WTC11 (cell line): ENCODE data around the gene PCGF5. TPM values are rescaled to one million over a fixed set of nuclear protein-coding genes. Genes with fewer than 3 reads are reported as not detected.

Source experiments
- ATAC-seq: fragments of 200-7000 bp; cut with Tn5 transposase; 2 replicates; pipeline ENCODE4 v1.10.0; 2021; ENCODE audit warnings: mild to moderate bottlenecking, moderate library complexity
- CTCF ChIA-PET: fragments of 300-600 bp; sonication (Branson Sonifier 250); formaldehyde crosslinking; loops from one replicate; lab custom pipeline; 2021; ENCODE audit warnings: antibody characterized with exemption; lab: Charles Lee
- POLR2A ChIA-PET: fragments of 350-600 bp; sonication (Branson Sonifier 250); formaldehyde crosslinking; loops from one replicate; lab custom pipeline; 2021; ENCODE audit warnings: antibody characterized with exemption; lab: Charles Lee
- DNase-seq: peaks from one replicate; pipeline ENCODE4 v3.0.0; 2021; ENCODE audit warnings: low spot score
- H3K27ac Mint-ChIP-seq: 2 replicates; pipeline ENCODE4 v1.8.0; 2021; ENCODE audit warnings: mixed read lengths
- H3K27me3 Mint-ChIP-seq: 2 replicates; pipeline ENCODE4 v1.8.0; 2021; ENCODE audit warnings: low read depth, mild to moderate bottlenecking, moderate library complexity, mixed read lengths
- H3K36me3 Mint-ChIP-seq: 2 replicates; pipeline ENCODE4 v1.8.0; 2021; ENCODE audit warnings: mixed read lengths
- H3K4me1 Mint-ChIP-seq: 2 replicates; pipeline ENCODE4 v1.8.0; 2022; ENCODE audit warnings: mixed read lengths
- H3K4me3 Mint-ChIP-seq: 2 replicates; pipeline ENCODE4 v1.8.0; 2021; ENCODE audit warnings: mild to moderate bottlenecking, moderate library complexity, mixed read lengths
- H3K9me3 Mint-ChIP-seq: 2 replicates; pipeline ENCODE4 v1.8.0; 2021; ENCODE audit warnings: mixed read lengths
- HMGA2 ChIP-seq: fragments of 250-450 bp; sonication (Bioruptor Pico); IDR thresholded peaks from 2 replicates; pipeline ENCODE4 v1.4.0; 2021; ENCODE audit warnings: mild to moderate bottlenecking, moderate library complexity
- KAT7 ChIP-seq: sonication (generic); formaldehyde crosslinking; IDR thresholded peaks from 2 replicates; pipeline ENCODE4 v1.8.1; 2023; ENCODE audit warnings: missing genetic modification reagents, mild to moderate bottlenecking, borderline replicate concordance
- NR1H2 ChIP-seq: sonication (generic); formaldehyde crosslinking; IDR thresholded peaks from 2 replicates; pipeline ENCODE4 v1.9.0; 2021; ENCODE audit warnings: mild to moderate bottlenecking, moderate library complexity, missing genetic modification reagents
- OVOL2 ChIP-seq: fragments of 250-450 bp; sonication (Bioruptor Pico); IDR thresholded peaks from 2 replicates; pipeline ENCODE4 v1.9.0; 2021; ENCODE audit warnings: mild to moderate bottlenecking, borderline replicate concordance
- SMAD3 ChIP-seq: sonication (generic); formaldehyde crosslinking; IDR thresholded peaks from 2 replicates; pipeline ENCODE4 v1.8.0; 2022; ENCODE audit warnings: missing genetic modification reagents, mild to moderate bottlenecking, borderline replicate concordance
- TEAD4 ChIP-seq: sonication (generic); formaldehyde crosslinking; IDR thresholded peaks from 2 replicates; pipeline ENCODE4 v1.8.0; 2022; ENCODE audit warnings: mild to moderate bottlenecking, missing genetic modification reagents
- ZNF121 ChIP-seq: sonication (generic); formaldehyde crosslinking; IDR thresholded peaks from 2 replicates; pipeline ENCODE4 v1.8.0; 2023; ENCODE audit warnings: missing genetic modification reagents
- ZNF263 ChIP-seq: sonication (generic); formaldehyde crosslinking; IDR thresholded peaks from 2 replicates; pipeline ENCODE4 v1.8.1; 2022; ENCODE audit warnings: low read depth, mild to moderate bottlenecking, moderate library complexity, missing genetic modification reagents
- ZNF317 ChIP-seq: sonication (generic); formaldehyde crosslinking; IDR thresholded peaks from 2 replicates; pipeline ENCODE4 v1.8.1; 2023; ENCODE audit warnings: low read depth, mild to moderate bottlenecking, moderate library complexity, missing genetic modification reagents, borderline replicate concordance
- total RNA-seq: library from RNA; stranded (reverse); gene quantifications from 3 replicates; pipeline ENCODE4 v1.2.3, GENCODE V29; 2021
- TF ChIP-seq, protein P1 (sequence below): sonication (generic); formaldehyde crosslinking; IDR thresholded peaks from 2 replicates; pipeline ENCODE4 v1.8.1; 2022; ENCODE audit warnings: low read depth, missing genetic modification reagents, borderline replicate concordance
- TF ChIP-seq, protein P2 (sequence below): sonication (generic); formaldehyde crosslinking; IDR thresholded peaks from 2 replicates; pipeline ENCODE4 v1.8.0; 2022; ENCODE audit warnings: missing genetic modification reagents
- TF ChIP-seq, protein P3 (sequence below): sonication (generic); formaldehyde crosslinking; IDR thresholded peaks from 2 replicates; pipeline ENCODE4 v1.8.0; 2023; ENCODE audit warnings: mild to moderate bottlenecking, missing genetic modification reagents
- TF ChIP-seq, protein P4 (sequence below): sonication (generic); formaldehyde crosslinking; IDR thresholded peaks from 2 replicates; pipeline ENCODE4 v1.8.1; 2023; ENCODE audit warnings: mild to moderate bottlenecking, missing genetic modification reagents
- TF ChIP-seq, protein P5 (sequence below): sonication (generic); formaldehyde crosslinking; IDR thresholded peaks from 2 replicates; pipeline ENCODE4 v1.8.1; 2023; ENCODE audit warnings: mild to moderate bottlenecking, missing genetic modification reagents, moderate library complexity
- TF ChIP-seq, protein P6 (sequence below): sonication (generic); formaldehyde crosslinking; conservative IDR thresholded peaks from 2 replicates; pipeline ENCODE4 v1.8.1; 2022; ENCODE audit warnings: mild to moderate bottlenecking, missing genetic modification reagents
- TF ChIP-seq, protein P7 (sequence below): sonication (generic); formaldehyde crosslinking; IDR thresholded peaks from 2 replicates; pipeline ENCODE4 v1.8.1; 2023; ENCODE audit warnings: mild to moderate bottlenecking, missing genetic modification reagents, borderline replicate concordance
- TF ChIP-seq, protein P8 (sequence below): fragments of 250-450 bp; sonication (Bioruptor Pico); IDR thresholded peaks from 2 replicates; pipeline ENCODE4 v2.1.2; 2022; ENCODE audit warnings: mild to moderate bottlenecking, moderate library complexity

Gene PCGF5
- total RNA-seq, 1 experiment from 2014 or later: 5.2 TPM

DNA sequence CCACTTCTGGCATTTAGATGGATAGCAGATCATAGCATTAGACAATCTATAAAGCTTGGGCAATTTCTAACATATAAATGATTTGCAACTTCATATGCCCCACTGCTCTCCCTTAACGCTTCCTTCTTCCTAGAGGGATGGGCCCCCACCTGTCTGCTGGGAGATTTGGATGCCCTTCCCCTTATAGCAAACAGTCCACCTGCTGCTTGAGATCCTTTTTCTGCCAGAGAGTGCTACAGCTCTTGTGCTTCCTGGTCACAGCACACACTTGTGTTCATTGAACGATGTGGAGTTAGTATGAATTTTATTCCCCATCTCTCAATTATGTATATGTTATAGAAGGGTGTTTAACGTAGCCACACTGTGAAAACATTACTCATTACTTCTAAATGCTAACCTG, 10.4 kb upstream of the PCGF5 start (continued):
- TF ChIP-seq, protein P1, sequence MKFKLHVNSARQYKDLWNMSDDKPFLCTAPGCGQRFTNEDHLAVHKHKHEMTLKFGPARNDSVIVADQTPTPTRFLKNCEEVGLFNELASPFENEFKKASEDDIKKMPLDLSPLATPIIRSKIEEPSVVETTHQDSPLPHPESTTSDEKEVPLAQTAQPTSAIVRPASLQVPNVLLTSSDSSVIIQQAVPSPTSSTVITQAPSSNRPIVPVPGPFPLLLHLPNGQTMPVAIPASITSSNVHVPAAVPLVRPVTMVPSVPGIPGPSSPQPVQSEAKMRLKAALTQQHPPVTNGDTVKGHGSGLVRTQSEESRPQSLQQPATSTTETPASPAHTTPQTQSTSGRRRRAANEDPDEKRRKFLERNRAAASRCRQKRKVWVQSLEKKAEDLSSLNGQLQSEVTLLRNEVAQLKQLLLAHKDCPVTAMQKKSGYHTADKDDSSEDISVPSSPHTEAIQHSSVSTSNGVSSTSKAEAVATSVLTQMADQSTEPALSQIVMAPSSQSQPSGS (CRISPR knock-in tag): no peak
- TF ChIP-seq ZNF263 (CRISPR knock-in tag) (no peak), ZNF121 (CRISPR knock-in tag) (no peak), SMAD3 (CRISPR knock-in tag) (no peak), OVOL2 (CRISPR knock-in tag) (no peak), ZNF317 (CRISPR knock-in tag) (no peak), KAT7 (no peak), NR1H2 (CRISPR knock-in tag) (no peak)
- TF ChIP-seq, protein P2, sequence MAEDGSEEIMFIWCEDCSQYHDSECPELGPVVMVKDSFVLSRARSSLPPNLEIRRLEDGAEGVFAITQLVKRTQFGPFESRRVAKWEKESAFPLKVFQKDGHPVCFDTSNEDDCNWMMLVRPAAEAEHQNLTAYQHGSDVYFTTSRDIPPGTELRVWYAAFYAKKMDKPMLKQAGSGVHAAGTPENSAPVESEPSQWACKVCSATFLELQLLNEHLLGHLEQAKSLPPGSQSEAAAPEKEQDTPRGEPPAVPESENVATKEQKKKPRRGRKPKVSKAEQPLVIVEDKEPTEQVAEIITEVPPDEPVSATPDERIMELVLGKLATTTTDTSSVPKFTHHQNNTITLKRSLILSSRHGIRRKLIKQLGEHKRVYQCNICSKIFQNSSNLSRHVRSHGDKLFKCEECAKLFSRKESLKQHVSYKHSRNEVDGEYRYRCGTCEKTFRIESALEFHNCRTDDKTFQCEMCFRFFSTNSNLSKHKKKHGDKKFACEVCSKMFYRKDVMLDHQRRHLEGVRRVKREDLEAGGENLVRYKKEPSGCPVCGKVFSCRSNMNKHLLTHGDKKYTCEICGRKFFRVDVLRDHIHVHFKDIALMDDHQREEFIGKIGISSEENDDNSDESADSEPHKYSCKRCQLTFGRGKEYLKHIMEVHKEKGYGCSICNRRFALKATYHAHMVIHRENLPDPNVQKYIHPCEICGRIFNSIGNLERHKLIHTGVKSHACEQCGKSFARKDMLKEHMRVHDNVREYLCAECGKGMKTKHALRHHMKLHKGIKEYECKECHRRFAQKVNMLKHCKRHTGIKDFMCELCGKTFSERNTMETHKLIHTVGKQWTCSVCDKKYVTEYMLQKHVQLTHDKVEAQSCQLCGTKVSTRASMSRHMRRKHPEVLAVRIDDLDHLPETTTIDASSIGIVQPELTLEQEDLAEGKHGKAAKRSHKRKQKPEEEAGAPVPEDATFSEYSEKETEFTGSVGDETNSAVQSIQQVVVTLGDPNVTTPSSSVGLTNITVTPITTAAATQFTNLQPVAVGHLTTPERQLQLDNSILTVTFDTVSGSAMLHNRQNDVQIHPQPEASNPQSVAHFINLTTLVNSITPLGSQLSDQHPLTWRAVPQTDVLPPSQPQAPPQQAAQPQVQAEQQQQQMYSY (CRISPR knock-in tag): no peak
- TF ChIP-seq, protein P3, sequence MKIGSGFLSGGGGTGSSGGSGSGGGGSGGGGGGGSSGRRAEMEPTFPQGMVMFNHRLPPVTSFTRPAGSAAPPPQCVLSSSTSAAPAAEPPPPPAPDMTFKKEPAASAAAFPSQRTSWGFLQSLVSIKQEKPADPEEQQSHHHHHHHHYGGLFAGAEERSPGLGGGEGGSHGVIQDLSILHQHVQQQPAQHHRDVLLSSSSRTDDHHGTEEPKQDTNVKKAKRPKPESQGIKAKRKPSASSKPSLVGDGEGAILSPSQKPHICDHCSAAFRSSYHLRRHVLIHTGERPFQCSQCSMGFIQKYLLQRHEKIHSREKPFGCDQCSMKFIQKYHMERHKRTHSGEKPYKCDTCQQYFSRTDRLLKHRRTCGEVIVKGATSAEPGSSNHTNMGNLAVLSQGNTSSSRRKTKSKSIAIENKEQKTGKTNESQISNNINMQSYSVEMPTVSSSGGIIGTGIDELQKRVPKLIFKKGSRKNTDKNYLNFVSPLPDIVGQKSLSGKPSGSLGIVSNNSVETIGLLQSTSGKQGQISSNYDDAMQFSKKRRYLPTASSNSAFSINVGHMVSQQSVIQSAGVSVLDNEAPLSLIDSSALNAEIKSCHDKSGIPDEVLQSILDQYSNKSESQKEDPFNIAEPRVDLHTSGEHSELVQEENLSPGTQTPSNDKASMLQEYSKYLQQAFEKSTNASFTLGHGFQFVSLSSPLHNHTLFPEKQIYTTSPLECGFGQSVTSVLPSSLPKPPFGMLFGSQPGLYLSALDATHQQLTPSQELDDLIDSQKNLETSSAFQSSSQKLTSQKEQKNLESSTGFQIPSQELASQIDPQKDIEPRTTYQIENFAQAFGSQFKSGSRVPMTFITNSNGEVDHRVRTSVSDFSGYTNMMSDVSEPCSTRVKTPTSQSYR (CRISPR knock-in tag): no peak
- TF ChIP-seq, protein P4, sequence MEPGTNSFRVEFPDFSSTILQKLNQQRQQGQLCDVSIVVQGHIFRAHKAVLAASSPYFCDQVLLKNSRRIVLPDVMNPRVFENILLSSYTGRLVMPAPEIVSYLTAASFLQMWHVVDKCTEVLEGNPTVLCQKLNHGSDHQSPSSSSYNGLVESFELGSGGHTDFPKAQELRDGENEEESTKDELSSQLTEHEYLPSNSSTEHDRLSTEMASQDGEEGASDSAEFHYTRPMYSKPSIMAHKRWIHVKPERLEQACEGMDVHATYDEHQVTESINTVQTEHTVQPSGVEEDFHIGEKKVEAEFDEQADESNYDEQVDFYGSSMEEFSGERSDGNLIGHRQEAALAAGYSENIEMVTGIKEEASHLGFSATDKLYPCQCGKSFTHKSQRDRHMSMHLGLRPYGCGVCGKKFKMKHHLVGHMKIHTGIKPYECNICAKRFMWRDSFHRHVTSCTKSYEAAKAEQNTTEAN (CRISPR knock-in tag): no peak
- TF ChIP-seq, protein P5, sequence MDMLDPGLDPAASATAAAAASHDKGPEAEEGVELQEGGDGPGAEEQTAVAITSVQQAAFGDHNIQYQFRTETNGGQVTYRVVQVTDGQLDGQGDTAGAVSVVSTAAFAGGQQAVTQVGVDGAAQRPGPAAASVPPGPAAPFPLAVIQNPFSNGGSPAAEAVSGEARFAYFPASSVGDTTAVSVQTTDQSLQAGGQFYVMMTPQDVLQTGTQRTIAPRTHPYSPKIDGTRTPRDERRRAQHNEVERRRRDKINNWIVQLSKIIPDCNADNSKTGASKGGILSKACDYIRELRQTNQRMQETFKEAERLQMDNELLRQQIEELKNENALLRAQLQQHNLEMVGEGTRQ (CRISPR knock-in tag): no peak
- TF ChIP-seq, all 79 proteins: peak for 0

DNA sequence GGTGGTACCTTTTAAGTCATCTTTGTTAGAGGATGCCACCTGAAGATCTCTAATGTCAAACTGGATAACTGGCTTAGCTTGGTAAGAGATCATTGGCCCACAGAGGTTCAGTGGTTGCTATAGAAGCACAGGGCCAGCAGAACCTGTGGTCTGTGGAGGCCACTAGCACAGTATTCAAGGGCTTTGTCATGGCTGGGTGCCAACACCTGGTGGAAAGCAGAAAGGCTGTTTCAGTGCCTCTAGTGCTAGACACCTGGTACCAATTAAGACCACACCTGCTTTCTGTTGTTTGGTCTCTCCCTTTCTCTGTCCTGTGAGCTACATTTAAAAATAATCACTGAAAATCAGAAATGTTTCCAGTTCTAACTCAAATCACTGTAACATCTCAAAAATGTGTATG, 10.0 kb upstream of the PCGF5 start:
- Mint-ChIP-seq H3K27ac (no peak overlapping the region), H3K36me3 (no peaks in the 10 kb centered on the region), H3K27me3 (peaks cover 16% of the 10 kb centered on the region), H3K4me3 (no peak overlapping the region), H3K9me3 (no peaks in the 10 kb centered on the region), H3K4me1 (peaks cover 15% of the 10 kb centered on the region)
- ChIA-PET CTCF (no interaction called here), POLR2A (no interaction called here)
- no peak for ATAC-seq
- DNase-seq: no peak
- TF ChIP-seq, protein P6, sequence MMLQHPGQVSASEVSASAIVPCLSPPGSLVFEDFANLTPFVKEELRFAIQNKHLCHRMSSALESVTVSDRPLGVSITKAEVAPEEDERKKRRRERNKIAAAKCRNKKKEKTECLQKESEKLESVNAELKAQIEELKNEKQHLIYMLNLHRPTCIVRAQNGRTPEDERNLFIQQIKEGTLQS: no peak
- TF ChIP-seq TEAD4 (CRISPR knock-in tag) (no peak), HMGA2 (CRISPR knock-in tag) (no peak)
- TF ChIP-seq, protein P7, sequence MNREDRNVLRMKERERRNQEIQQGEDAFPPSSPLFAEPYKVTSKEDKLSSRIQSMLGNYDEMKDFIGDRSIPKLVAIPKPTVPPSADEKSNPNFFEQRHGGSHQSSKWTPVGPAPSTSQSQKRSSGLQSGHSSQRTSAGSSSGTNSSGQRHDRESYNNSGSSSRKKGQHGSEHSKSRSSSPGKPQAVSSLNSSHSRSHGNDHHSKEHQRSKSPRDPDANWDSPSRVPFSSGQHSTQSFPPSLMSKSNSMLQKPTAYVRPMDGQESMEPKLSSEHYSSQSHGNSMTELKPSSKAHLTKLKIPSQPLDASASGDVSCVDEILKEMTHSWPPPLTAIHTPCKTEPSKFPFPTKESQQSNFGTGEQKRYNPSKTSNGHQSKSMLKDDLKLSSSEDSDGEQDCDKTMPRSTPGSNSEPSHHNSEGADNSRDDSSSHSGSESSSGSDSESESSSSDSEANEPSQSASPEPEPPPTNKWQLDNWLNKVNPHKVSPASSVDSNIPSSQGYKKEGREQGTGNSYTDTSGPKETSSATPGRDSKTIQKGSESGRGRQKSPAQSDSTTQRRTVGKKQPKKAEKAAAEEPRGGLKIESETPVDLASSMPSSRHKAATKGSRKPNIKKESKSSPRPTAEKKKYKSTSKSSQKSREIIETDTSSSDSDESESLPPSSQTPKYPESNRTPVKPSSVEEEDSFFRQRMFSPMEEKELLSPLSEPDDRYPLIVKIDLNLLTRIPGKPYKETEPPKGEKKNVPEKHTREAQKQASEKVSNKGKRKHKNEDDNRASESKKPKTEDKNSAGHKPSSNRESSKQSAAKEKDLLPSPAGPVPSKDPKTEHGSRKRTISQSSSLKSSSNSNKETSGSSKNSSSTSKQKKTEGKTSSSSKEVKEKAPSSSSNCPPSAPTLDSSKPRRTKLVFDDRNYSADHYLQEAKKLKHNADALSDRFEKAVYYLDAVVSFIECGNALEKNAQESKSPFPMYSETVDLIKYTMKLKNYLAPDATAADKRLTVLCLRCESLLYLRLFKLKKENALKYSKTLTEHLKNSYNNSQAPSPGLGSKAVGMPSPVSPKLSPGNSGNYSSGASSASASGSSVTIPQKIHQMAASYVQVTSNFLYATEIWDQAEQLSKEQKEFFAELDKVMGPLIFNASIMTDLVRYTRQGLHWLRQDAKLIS: no peak
- TF ChIP-seq, protein P8, sequence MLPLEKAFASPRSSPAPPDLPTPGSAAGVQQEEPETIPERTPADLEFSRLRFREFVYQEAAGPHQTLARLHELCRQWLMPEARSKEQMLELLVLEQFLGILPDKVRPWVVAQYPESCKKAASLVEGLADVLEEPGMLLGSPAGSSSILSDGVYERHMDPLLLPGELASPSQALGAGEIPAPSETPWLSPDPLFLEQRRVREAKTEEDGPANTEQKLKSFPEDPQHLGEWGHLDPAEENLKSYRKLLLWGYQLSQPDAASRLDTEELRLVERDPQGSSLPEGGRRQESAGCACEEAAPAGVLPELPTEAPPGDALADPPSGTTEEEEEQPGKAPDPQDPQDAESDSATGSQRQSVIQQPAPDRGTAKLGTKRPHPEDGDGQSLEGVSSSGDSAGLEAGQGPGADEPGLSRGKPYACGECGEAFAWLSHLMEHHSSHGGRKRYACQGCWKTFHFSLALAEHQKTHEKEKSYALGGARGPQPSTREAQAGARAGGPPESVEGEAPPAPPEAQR (CRISPR knock-in tag): no peak
